OCI-M2 (cell line): ENCODE measurements around the gene ARFGAP3.
"Not testable (repeated sequence)": the region's sequence is repeated elsewhere in the genome, so short reads cannot be mapped to it uniquely, and the experiment has no call there.

ENCODE experiments used
- DNase-seq: peaks from one replicate; lab custom pipeline; 2025; ENCODE audit not compliant: unreplicated experiment; lab: John Stamatoyannopoulos, UW

Gene ARFGAP3

DNA sequence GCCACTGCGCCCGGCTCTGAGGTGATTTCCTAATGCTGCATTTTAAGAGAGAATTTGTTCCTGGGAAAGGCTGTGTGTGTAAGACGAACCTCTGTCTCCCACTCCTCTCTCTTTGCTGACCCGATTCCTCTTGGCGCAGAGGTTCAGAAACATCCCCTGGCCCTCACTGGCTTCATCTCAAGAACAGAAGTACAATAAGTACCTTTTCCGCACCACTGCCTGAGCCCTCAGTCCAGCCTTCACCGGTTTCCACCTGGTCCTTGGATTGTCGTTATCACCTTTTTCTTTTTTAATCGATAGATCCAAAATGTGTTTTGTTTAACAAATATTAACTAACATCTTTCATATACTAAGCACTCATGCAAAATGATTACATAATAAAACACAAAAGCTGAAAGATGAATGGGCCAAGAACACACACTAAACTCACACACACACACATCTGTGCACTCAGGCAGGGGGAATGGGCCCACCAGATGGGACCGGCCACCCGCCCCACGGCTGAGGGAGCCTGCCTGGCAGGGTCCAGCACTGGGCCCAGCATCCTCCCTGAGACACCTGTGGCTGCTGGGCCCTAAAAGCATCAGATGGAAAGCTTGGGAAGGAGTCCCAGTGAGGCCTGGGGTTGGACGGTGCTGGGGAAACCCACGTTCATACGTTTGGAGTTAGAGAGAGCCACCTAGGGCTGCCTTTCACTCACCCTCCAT, 86.0 kb downstream of the ARFGAP3 start:
- no peak for DNase-seq

DNA sequence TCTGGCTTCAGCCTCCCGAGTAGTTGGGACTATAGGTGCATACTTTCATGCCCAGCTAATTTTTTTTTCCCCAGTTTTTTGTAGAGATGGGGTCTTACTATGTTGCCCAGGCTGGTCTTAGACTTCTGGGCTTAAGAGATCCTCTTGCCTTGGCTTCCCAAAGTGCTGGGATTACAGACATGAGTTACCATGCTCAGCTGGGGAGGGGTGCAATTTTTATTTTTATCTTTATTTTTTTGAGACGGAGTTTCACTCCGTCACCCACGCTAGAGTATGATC, 86.7 kb downstream of the ARFGAP3 start:
- DNase-seq = no peak

DNA sequence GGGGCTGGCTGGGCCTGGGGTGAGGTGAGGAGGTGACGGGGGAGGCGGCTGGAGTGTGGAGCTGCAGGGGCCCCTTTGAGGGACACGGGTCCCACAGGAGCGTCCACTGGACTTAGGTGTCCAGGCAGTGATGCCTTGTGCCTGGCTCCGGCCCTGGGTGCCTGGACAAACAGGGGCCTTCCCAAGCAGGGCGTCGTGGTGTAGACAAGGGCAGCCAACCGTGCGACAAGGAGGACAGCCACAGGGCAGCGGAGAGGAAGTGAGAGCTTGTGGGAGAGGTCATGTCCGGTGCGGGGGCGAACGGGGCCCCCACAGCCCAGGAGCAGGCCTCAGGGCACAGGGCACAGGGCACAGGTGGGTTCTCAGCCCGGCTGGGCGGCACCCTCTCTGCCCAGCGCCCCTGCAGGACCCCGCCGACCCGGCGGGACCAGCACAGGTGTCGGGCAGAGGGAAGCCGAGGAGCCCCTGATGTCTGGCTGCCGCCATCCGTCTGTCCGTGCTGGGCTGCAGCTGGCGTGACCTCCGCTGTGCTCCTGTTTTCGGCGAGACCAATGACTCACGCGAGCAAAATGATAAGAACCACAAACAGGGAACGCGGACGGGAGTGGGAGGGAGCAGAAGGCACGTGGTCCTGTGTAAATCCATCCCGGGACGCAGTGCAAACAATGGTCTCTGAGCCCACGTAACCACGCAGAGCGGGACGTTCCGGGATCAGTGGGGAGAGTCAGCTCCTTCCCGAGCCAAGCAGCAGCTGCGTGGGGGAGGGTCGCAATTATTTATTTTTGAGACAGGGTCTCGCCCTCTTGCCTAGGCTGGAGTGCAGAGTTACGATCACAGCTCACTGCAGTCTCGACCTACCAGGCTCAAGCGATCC, 87.3 kb downstream of the ARFGAP3 start:
- no peak for DNase-seq

- no peak for DNase-seq
Measured at GRCh38 chr22:42769238-42769573, 87.9 kb downstream of the ARFGAP3 start.

GRCh38 chr22:42768385-42769035, 88.6 kb downstream of the ARFGAP3 start:
- DNase-seq = no peak

DNA sequence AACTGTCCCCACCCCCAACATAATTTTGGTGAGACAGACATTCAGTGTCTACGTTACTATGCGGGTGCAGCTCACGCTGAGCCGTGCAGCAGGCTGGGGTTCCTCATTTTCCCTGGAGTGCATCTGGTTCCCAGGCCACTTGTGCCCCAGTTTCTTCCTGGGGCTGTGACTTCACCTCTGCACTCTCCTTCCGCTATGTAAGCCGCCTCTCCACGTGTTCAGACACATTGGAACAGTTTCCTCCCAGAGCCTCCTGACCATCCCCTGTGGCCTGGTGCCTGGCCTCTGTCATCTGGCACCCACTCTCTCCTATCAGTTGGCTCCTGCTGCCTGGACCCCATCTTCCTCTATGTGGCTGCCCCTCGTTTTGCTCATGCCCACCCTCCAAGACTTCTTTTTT, 90.2 kb downstream of the ARFGAP3 start:
- no peak for DNase-seq

DNA sequence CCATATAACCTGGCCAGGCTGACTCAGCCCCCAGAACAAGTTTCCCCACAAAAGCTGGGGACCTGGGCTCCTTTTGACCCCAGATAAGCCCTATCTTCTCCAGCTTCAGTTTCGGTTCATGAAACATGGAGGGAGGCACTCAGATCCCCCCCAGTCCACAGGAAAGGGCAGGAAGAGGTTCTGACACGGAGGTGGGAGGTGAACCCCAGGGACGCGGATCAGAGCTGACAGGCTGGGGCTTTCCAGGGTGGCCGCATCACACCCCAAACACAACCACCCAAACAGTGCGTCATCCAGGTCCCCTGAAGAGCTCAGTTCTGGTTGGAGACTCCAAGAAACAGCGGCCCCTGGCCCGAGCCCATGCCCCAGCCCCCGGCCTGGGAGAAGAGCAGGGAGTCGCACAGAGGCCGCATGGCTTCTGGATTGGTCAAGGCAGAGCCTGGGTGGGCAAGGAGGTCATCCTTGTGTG, 92.1 kb downstream of the ARFGAP3 start:
- DNase-seq = no peak

DNA sequence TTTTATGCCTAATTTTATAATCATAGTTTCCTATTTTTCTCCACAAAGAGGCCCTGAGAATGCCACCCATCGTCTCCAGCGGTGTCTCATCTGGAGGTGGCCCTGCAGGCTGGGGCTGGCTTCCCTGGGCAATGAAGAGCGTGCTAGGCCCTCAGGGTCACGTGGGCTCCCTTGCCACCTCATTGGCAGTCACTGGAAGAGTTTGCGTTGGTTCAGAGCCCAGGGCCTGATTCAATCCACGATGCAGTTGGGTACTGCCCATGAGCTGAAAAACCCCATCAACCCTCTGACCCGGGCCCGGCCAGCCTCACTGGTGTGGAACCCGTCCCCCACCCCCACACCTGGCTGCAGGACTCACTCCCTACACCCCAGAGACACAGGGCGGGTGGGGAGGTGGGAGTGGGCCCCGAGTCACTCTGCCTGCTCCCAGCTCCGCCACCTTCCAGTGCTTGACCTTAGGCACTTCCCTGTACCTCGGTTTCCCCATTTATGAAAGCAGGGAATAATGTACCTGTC, 93.0 kb downstream of the ARFGAP3 start:
- no peak for DNase-seq

GRCh38 chr22:42760806-42761565, 96.1 kb downstream of the ARFGAP3 start:
- no peak for DNase-seq

DNA sequence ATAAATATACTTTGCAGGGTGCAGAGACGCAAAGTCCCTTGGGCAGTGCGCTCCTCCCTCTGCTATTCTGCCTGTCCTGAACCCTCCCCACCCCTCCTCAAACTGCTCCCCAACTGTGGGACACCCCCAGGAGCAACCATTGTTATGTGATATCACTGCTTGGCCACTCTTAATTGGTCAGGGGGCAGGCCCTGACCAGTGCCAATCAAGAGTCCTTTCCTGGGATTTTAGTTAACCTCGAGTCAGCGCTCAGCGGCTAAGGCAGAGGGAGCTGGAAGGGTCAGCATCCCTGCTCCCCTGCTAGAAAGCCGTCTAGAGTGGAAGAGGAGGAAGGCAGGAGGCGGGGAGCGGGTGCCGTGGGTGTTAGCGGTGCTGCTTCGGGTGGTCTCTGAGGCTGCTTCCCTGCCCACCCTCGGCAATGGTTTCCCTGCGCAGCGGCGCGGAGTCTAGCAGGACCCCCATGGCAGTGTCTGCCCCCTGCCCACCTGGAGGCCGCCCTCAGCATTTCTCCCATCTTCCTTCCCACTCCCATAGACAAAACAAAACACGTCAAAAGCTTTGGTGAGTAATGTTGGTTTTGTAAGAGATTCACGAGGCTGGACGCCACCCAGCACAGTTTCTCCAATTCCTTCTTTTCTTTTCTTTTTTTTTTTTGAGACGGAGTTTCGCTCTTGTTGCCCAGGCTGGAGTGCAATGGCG, 98.0 kb downstream of the ARFGAP3 start:
- no peak for DNase-seq

- not testable (repeated sequence) for DNase-seq
Measured at GRCh38 chr22:42755553-42755952, 101.5 kb downstream of the ARFGAP3 start.

DNA sequence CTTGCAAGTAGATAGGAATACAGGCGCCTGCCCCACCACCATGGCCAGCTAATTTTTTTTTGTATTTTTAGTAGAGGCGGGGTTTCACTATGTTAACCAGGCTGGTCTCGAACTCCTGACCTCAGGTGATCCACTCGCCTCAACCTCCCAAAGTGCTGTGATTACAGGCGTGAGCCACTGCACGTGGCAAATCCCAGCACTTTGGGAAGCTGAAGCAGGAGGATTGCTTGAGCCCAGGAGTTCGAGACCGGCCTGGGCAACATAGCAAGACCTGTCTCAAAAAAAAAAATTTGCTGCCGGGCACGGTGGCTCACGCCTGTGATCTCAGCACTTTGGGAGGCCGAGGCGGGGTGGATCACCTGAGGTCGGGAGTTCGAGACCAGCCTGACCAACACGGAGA, 102.0 kb downstream of the ARFGAP3 start:
- not testable (repeated sequence) for DNase-seq

DNA sequence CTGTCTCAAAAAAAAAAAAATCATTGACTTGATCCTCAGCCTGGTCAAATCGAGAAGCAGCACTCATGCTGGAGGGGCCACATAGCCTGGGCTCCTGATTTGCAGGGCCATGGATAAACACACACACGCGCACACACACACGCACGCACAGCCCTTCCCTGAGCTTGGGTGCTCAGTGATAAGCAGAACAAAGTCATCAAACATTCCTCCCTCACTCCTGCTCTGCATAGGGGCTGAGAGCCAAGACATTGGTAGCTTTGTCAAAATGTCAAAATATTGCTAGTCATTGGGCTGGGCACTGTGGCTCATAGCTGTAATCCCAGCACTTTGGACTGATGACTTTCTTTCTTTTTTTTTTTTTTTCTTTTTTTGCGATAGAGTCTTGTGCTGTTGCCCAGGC, 102.4 kb downstream of the ARFGAP3 start:
- DNase-seq = peak; percentile 27

GRCh38 chr22:42752912-42753311, 104.2 kb downstream of the ARFGAP3 start:
- DNase-seq = no peak

DNA sequence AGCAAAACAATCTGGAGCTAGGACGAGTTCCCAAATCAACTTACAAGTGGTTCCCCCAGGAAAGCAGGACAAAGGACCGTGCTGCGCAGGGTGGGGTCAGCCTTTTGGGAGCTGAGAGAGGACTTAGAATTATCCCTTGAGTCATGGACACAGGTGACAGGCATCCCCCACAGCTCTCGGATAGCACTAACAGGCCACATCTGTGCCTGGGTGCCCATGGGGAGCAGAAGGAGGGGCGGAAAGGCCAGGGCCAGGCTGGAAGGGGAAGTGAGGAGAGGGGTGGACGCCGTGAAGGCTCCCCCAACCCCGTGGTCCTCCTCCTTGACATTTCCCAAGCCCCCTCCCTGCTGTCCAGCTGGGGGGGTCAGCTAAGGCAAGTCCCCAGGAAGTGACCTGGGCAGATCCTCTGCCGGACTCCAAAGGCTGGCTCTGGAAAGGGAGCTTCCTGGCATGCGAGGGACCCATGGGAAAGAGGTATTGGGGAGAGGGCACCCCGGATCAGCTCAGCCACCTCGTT, 104.8 kb downstream of the ARFGAP3 start:
- DNase-seq = no peak

GRCh38 chr22:42750421-42750820, 106.7 kb downstream of the ARFGAP3 start:
- not testable (repeated sequence) for DNase-seq

- DNase-seq = no peak
Measured at GRCh38 chr22:42747701-42748513, 109.2 kb downstream of the ARFGAP3 start.
